Testis (tissue), 3 donors: ENCODE data around the gene MAP2K5. TPM values are rescaled to one million over a fixed set of nuclear protein-coding genes. Genes with fewer than 3 reads are reported as not detected.
A peak's percentile ranks its signal among the peaks of the same experiment; 100 is the strongest.

ENCODE experiments used
- DNase-seq: peaks from one replicate; pipeline ENCODE4 v3.0.0-alpha.2; 2019
- H3K27ac ChIP-seq, 2 donors: fragments of 200-600 bp; sonication (generic); one replicate each; pipeline ENCODE4 v1.5.1; 2019
- H3K27me3 ChIP-seq: fragments of 200-600 bp; sonication (generic); one replicate; pipeline ENCODE4 v1.5.1; 2019
- H3K36me3 ChIP-seq: fragments of 200-600 bp; sonication (generic); one replicate; pipeline ENCODE4 v1.5.1; 2017; ENCODE audit warnings: low read depth; ENCODE audit errors: missing control alignments
- H3K4me1 ChIP-seq: fragments of 200-600 bp; sonication (generic); one replicate; pipeline ENCODE4 v1.5.1; 2019
- H3K4me3 ChIP-seq, 2 donors: fragments of 200-600 bp; sonication (generic); one replicate each; pipeline ENCODE4 v1.5.1; 2017 to 2019
- H3K9me3 ChIP-seq: fragments of 200-600 bp; sonication (generic); one replicate; pipeline ENCODE4 v1.5.1; 2017
- POLR2A ChIP-seq: fragments of 450-650 bp; IDR thresholded peaks from one replicate; pipeline ENCODE4 v1.6.1; 2017; ENCODE audit warnings: antibody characterized with exemption, mild to moderate bottlenecking, moderate library complexity
- WGBS, 2 donors: methylation state at CpG; one replicate each; pipeline ENCODE4 v1.1.5; 2018; 5-methylcytosine and 5-hydroxymethylcytosine counted together
- intact Hi-C: fragments of 100-400 bp; cut with DNase I; formaldehyde crosslinking; loops from one replicate; pipeline ENCODE4 v1.15.1; 2023; ENCODE audit warnings: low total_unique reads
- polyA plus RNA-seq: library from polyadenylated mRNA; stranded (reverse); fragments of 350-450 nt; fragmentation: Illumina TruSeq; extraction: RNeasy Lipid Tissue Mini Kit (QIAGEN cat#74804); gene quantifications from one replicate; pipeline ENCODE4 v1.2.3, GENCODE V29; 2014; ENCODE audit warnings: low read depth, low replicate concordance; ENCODE audit not compliant: insufficient read depth
- total RNA-seq, 2 donors: library from RNA; depleted of rRNA; stranded (reverse); fragments of >200 nt; gene quantifications; one replicate each; pipeline ENCODE4 v1.2.3, GENCODE V29; 2016
- TF ChIP-seq, protein P1 (sequence below), 3 experiments: fragments of 450-650 bp in 2 of 3; fragments of 200-600 bp in 1 of 3; sonication (generic) in 1 of 3; IDR thresholded peaks; one replicate each; pipeline ENCODE4 v1.5.1; 2016 to 2019; ENCODE audit warnings: antibody characterized with exemption in 3 of 3, mild to moderate bottlenecking in 2 of 3, moderate library complexity in 1 of 3

Gene MAP2K5
- total and polyA plus RNA-seq, 3 donors from 2014 or later = 28.0 to 34.3 (median 31.2) TPM

DNA sequence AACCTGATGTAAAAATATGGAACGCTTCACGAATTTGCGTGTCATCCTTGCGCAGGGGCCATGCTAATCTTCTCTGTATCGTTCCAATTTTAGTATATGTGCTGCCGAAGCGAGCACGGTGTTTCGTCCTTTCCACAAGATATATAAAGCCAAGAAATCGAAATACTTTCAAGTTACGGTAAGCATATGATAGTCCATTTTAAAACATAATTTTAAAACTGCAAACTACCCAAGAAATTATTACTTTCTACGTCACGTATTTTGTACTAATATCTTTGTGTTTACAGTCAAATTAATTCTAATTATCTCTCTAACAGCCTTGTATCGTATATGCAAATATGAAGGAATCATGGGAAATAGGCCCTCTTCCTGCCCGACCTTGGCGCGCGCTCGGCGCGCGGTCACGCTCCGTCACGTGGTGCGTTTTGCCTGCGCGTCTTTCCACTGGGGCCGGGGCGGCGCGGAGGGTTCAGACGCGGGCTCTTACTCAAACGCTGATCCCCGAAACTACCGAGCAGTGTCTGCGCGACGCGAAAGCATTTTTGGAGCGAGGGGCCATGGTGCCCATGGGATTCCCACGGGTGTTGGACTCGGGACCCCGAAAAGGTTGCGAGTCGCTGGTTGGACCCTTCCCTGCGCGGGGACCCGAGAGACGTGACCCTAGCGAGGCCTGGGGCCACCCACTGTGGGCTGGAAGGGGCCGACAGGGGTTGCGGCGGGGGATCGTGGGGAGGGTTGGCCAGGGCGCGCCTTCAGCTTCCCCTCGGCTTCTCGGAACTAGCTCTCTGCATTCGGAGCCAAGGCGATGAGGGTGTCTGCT is 297.6 kb downstream of the MAP2K5 start, which contains the start of gene RNU6-1:
TSS of gene RNU6-1 (minus strand) at position 117 of the 820 bp plus-strand sequence.
- intact Hi-C loops = loop anchor here (10.0 kb wide), 2 partner anchors 315 to 385 kb away; partner anchors contain the start of gene C15orf61
- peak within 1 kb of the TSS; percentile 99 to 100 for H3K27ac ChIP-seq
- H3K4me1 ChIP-seq = peaks cover 46% of the 10 kb centered on the region
- no peaks in the 10 kb centered on the region for H3K36me3 ChIP-seq
- TF ChIP-seq, protein P1, sequence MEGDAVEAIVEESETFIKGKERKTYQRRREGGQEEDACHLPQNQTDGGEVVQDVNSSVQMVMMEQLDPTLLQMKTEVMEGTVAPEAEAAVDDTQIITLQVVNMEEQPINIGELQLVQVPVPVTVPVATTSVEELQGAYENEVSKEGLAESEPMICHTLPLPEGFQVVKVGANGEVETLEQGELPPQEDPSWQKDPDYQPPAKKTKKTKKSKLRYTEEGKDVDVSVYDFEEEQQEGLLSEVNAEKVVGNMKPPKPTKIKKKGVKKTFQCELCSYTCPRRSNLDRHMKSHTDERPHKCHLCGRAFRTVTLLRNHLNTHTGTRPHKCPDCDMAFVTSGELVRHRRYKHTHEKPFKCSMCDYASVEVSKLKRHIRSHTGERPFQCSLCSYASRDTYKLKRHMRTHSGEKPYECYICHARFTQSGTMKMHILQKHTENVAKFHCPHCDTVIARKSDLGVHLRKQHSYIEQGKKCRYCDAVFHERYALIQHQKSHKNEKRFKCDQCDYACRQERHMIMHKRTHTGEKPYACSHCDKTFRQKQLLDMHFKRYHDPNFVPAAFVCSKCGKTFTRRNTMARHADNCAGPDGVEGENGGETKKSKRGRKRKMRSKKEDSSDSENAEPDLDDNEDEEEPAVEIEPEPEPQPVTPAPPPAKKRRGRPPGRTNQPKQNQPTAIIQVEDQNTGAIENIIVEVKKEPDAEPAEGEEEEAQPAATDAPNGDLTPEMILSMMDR (IDR thresholded peaks at IDR 0.05) = no peak
- no peak for TF ChIP-seq POLR2A
- peak; percentile 96 for DNase-seq
- WGBS, 2 donors = 0% methylated on average over 57 to 60 of the region's 62 CpGs
- H3K9me3 ChIP-seq = no peaks in the 10 kb centered on the region
- H3K4me3 ChIP-seq = peak within 1 kb of the TSS; percentile 88 to 93
- H3K27me3 ChIP-seq = no peaks in the 10 kb centered on the region

DNA sequence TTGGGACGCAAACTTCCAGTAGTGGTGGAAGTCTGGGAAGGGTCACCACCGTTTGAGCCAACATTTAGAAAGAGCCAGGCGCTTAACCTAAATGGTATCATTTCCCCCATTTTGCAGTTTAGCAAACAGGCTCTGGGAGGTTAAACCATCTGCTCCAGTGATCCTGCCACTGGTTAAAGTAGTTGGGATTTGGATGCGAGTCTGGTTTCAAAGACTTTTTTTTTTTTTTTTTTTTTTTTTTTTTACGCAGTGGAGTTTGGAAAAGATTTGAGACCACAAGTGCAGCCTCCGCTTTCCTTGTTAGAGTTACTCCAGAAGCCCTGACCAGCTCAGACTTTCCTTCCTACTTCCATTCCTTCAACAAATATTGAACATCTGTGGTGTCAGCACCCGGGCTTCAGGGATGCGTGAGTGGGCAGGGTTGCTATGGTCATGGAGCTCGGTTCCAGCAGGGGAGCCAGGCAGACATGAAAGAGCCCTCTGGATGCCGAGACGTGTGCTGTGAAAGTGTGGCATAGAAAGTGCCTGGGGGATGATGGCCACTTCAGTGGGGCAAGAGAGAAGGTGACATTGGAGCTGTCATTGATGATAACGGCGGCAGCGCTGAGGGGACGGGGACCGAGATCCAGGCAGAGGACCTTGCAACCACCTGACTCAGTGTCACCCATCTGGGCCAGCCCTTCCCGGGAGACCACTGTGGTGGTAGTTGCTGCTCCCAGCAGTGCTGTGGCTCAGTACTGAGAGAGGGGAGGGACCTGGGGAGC is 298.4 kb downstream of the MAP2K5 start:
- WGBS, 2 donors = 6 to 7% methylated on average over 17 of the region's 17 CpGs
- H3K9me3 ChIP-seq = no peaks in the 10 kb centered on the region
- H3K4me3 ChIP-seq = peak overlapping the region; percentile 88 to 93
- H3K27me3 ChIP-seq = no peaks in the 10 kb centered on the region
- H3K36me3 ChIP-seq = no peaks in the 10 kb centered on the region
- TF ChIP-seq POLR2A = no peak
- TF ChIP-seq, protein P1 (IDR thresholded peaks at IDR 0.05) = no peak
- peaks cover 50% of the 10 kb centered on the region for H3K4me1 ChIP-seq
- intact Hi-C loops = no loop called here
- DNase-seq = peak; percentile 47
- peak overlapping the region; percentile 99 to 100 for H3K27ac ChIP-seq

DNA sequence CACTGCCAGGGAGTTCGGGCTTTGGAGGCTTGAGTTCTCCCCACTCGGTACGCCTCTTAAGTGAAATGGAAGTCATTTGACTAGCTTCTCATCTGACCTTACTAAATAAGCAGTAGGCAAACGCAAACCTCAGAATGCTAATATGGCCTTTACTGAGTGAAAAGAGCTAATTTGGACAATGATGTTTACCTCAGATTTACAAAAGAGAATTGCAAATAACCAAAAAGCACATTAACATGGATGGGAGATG is 298.9 kb downstream of the MAP2K5 start:
- Histone ChIP-seq H3K4me3 (peak overlapping the region; percentile 15 to 88), H3K36me3 (no peaks in the 10 kb centered on the region), H3K27ac (peak overlapping the region; percentile 99 to 100), H3K9me3 (no peaks in the 10 kb centered on the region), H3K4me1 (peaks cover 47% of the 10 kb centered on the region), H3K27me3 (no peaks in the 10 kb centered on the region)
- intact Hi-C loops = no loop called here
- no peak for DNase-seq
- TF ChIP-seq POLR2A = no peak
- TF ChIP-seq, protein P1 (IDR thresholded peaks at IDR 0.05) = no peak
- 35 to 41% methylated on average over 4 of the region's 4 CpGs for WGBS, 2 donors

DNA sequence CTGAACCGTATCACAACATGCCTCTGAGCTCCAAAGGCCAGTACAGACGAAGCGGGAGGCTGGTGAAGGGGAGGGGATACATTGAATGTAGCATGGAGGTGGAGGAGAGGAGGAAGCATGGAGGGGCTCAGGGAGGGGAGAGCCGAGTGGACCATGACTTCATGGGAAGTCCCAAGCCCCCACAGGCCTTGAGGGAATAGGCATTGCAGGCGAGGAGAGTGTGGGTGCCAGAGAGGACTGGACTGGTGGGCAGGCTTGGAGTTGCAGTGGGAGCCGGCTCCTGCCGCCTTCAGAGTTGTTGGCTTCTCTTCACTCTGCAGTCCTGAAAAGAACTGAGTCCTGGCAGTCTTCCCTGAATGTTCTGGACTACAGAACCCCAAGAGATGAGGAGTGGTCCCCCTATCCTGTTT is 300.6 kb downstream of the MAP2K5 start:
- Histone ChIP-seq H3K4me1 (peaks cover 47% of the 10 kb centered on the region), H3K9me3 (no peaks in the 10 kb centered on the region), H3K27me3 (no peaks in the 10 kb centered on the region), H3K36me3 (no peaks in the 10 kb centered on the region), H3K27ac (peak overlapping the region; percentile 71 to 100), H3K4me3 (no peak overlapping the region)
- TF ChIP-seq POLR2A = no peak
- TF ChIP-seq, protein P1 (IDR thresholded peaks at IDR 0.05) = peak in 1 of 3 experiments; percentile 17
- DNase-seq = peak; percentile 49
- intact Hi-C loops = no loop called here
- 38 to 42% methylated on average over 7 of the region's 7 CpGs for WGBS, 2 donors
